Measurements from ENCODE around the gene PFAS. TPM values are rescaled to one million over a fixed set of nuclear protein-coding genes. Genes with fewer than 3 reads are reported as not detected.

PFAS gene
- total RNA-seq, 1 experiment from 2014 or later = 246 TPM

GRCh38 chr17:8272421-8272820 lies 23.3 kb downstream of the PFAS start (continued):
- TF ChIP-seq CDX4 (CRISPR knock-in tag; IDR thresholded peaks at IDR 0.05; ENCODE audit: borderline replicate concordance) = no peak
- no peak for TF ChIP-seq AFF4 (CRISPR knock-in tag; IDR thresholded peaks at IDR 0.05; ENCODE audit: borderline replicate concordance)
- TF ChIP-seq CBFB (CRISPR knock-in tag; IDR thresholded peaks at IDR 0.05; ENCODE audit: low read depth) = no peak
- TF ChIP-seq RELA (CRISPR knock-in tag; IDR thresholded peaks at IDR 0.05; ENCODE audit: borderline replicate concordance) = no peak
- TF ChIP-seq ESRRA (CRISPR knock-in tag; IDR thresholded peaks at IDR 0.05; ENCODE audit: borderline replicate concordance) = no peak
- TF ChIP-seq ETV6 (CRISPR knock-in tag; IDR thresholded peaks at IDR 0.05) = no peak
- TF ChIP-seq NR2C2 (CRISPR knock-in tag; IDR thresholded peaks at IDR 0.05) = no peak
- no peak for TF ChIP-seq NFYB (CRISPR knock-in tag; conservative IDR thresholded peaks at IDR 0.05; ENCODE audit: low read depth)

- no peak for TF ChIP-seq MXD4 (CRISPR knock-in tag; IDR thresholded peaks at IDR 0.05; ENCODE audit: borderline replicate concordance)
- TF ChIP-seq GABPB1 (CRISPR knock-in tag; IDR thresholded peaks at IDR 0.05) = peak; percentile 45; the same call in 1 of the 2 replicates
- no peak for TF ChIP-seq FOXP1 (CRISPR knock-in tag; IDR thresholded peaks at IDR 0.05; ENCODE audit: borderline replicate concordance)
- TF ChIP-seq EMX1 (CRISPR knock-in tag; IDR thresholded peaks at IDR 0.05) = no peak
- H3K4me3 Mint-ChIP-seq = no peak overlapping the region
- H3K36me3 Mint-ChIP-seq = peaks cover 29% of the 10 kb centered on the region
- peaks cover 5% of the 10 kb centered on the region; the same call in 1 of the 2 replicates for H3K27me3 Mint-ChIP-seq (ENCODE audit: low read depth)
- no peaks in the 10 kb centered on the region for H3K4me1 Mint-ChIP-seq
- POLR2A ChIA-PET = no interaction called here
- CTCF ChIA-PET = no interaction called here
- H3K27ac Mint-ChIP-seq = no peak overlapping the region
- DNase-seq (ENCODE audit: low spot score) (no peak), ATAC-seq (no peak)
- H3K9me3 Mint-ChIP-seq = no peaks in the 10 kb centered on the region
Measured at GRCh38 chr17:8273884-8274444, 24.9 kb downstream of the PFAS start.

GRCh38 chr17:8274816-8275215 lies 25.7 kb downstream of the PFAS start:
- ATAC-seq (no peak), DNase-seq (ENCODE audit: low spot score) (no peak)
- H3K27ac Mint-ChIP-seq = no peak overlapping the region
- H3K36me3 Mint-ChIP-seq = peaks cover 22% of the 10 kb centered on the region
- H3K4me3 Mint-ChIP-seq = no peak overlapping the region
- peaks cover 5% of the 10 kb centered on the region; the same call in 1 of the 2 replicates for H3K27me3 Mint-ChIP-seq (ENCODE audit: low read depth)
- no peaks in the 10 kb centered on the region for H3K4me1 Mint-ChIP-seq
- H3K9me3 Mint-ChIP-seq = no peaks in the 10 kb centered on the region
- ChIA-PET POLR2A (no interaction called here), CTCF (no interaction called here)
- TF ChIP-seq JUN (CRISPR knock-in tag; IDR thresholded peaks at IDR 0.05) = no peak
- TF ChIP-seq SMAD4 (CRISPR knock-in tag; IDR thresholded peaks at IDR 0.05) = no peak
- no peak for TF ChIP-seq GABPB1 (CRISPR knock-in tag; IDR thresholded peaks at IDR 0.05)
- TF ChIP-seq ATF3 (CRISPR knock-in tag; conservative IDR thresholded peaks at IDR 0.05) = no peak
- TF ChIP-seq ZNF423 (CRISPR knock-in tag; IDR thresholded peaks at IDR 0.05) = no peak
- no peak for TF ChIP-seq KAT7 (CRISPR knock-in tag; IDR thresholded peaks at IDR 0.05; ENCODE audit: borderline replicate concordance)
- TF ChIP-seq FOXK1 (CRISPR knock-in tag; IDR thresholded peaks at IDR 0.05) = no peak
- TF ChIP-seq ZNF532 (CRISPR knock-in tag; IDR thresholded peaks at IDR 0.05; ENCODE audit: borderline replicate concordance) = no peak
- no peak for TF ChIP-seq ZSCAN18 (CRISPR knock-in tag; IDR thresholded peaks at IDR 0.05)
- TF ChIP-seq MAX (CRISPR knock-in tag; IDR thresholded peaks at IDR 0.05) = no peak
- no peak for TF ChIP-seq TP53 (CRISPR knock-in tag; IDR thresholded peaks at IDR 0.05)
- no peak for TF ChIP-seq ZNF317 (CRISPR knock-in tag; IDR thresholded peaks at IDR 0.05; ENCODE audit: borderline replicate concordance, low read depth)

Measured in WTC11 (cell line).